ENCODE data around the gene FHIT.

The FHIT gene

DNA sequence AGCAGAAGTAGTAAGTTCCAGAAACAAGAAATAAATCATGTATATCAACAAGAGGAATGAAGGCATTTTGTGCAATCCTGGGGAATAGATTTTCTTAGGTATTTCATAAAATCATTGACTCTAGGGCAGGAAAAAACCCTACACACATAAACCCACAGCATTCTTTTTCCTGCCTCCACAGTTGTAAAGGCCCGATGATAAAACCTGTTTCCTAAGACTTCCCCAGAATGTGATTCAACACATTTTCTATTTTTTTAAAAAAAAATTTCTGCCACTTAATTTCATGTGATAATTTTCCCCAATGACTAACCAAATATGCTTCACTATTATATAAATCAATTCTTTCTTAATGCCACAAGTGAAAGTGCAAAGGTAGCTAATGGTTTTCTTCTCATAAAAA, 407.0 kb downstream of the FHIT start:
- DNase-seq (ENCODE audit: low read depth, low spot score) = no peak

DNA sequence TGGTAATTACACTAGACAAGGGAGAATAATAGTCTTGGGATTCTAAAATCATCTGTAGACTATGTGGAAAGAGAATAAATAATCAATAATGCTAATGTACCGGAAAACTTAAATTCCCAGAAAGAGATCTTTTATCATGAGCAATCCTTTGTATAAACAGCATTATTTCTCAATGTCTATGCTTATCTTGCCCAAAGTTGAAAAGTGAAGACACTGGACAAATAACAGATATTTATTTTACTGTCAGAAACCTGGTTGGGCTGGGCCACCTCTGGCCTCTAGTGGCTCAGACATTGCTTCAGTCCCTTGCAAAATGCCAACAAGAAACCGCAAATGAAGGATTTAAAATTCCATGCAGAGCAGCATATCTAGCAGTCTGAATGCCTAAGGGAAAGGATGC, 409.9 kb downstream of the FHIT start:
- no peak for DNase-seq (ENCODE audit: low read depth, low spot score)

DNA sequence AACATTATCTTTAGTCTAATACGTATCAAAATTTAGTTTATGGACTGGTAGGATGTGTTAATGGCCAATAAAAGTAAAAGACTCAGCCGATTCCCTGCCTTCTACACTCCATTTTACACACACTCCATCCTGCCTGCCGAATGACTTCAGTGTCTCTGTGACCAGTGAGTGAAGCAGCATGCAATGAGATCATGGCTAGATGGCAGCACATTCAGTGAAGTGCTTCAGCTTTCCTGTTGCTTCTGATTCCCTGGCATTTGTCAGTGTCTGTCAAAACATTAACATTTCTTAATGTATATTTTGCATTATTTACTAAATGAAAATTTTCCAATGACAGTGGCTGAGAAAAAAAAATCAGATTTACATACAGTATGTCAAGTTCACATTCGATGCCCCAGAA, 412.0 kb downstream of the FHIT start:
- no peak for DNase-seq (ENCODE audit: low read depth, low spot score)

DNA sequence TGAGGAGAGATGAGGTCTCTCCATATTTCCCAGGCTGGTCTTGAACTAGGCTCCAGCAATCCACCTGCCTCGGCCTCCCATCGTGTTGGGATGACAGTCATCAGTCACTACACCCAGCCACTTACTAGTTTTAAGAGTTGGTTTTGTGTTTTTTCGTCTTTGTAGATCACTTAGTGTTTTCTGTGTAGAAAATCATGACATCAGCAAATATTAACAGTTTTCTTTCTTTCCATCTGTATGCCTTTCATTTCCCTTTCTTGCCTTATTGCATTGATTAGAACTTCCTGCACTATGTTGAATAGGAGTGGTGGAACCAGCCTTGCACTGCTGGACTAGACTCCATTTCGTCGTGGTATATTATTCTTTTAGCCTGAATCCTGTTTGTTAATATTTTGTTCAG, 415.5 kb downstream of the FHIT start:
- no peak for DNase-seq (ENCODE audit: low read depth, low spot score)

DNA sequence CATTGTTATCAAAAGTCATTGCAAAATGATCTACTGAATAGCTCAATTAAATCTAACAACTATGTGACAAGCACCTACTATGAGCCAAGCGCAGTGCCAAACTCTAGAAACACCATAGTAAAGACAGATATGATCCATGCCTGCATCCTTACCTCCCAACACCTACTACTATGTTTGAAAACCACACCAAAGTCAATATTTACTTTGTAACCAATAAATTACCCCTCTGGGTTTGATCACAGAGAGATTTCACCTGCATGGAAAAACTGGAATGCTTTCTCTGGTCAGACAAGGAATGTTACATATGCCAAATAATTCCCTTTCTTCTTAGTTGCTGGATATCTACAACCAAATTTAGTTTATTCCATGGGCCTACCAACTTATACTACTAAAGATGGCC, 422.2 kb downstream of the FHIT start:
- DNase-seq (ENCODE audit: low read depth, low spot score) = no peak

DNA sequence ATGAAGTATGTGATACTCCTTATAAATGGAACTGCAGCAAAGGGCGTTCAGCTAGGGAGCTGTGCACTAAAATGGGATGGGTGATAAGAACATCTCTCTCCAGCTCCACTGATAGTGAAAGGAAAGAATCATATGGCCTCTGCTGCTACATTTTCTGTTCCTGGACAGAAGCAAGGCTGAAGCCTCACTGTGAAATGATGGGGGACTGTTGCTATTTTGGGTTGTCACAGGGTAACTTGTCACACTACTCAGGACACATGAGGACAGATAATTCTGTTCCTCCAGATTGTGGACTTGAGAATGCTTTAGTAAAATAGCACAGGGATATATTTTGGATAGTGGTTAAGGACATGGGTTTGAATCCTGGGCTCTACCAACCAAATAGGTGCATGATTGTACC, 423.6 kb downstream of the FHIT start:
- DNase-seq (ENCODE audit: low read depth, low spot score) = no peak

DNA sequence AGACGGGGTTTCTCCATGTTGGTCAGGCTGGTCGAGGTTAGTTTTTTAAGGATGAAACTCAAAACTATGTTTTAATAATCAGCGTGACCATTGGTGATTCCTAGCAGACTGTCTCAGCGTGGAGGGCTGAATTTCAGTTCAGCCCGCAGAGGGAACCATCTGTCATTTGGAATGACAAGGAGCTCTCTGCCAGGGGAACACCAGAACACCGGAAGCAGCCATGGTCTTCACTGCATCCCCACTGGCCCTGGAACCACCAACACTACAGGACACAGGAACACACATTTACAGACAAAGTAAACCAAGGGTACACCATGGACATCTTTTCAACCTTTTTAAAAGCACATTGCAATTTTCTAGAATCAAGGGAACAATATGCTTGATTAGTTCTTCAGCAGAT, 424.7 kb downstream of the FHIT start:
- no peak for DNase-seq (ENCODE audit: low read depth, low spot score)

DNA sequence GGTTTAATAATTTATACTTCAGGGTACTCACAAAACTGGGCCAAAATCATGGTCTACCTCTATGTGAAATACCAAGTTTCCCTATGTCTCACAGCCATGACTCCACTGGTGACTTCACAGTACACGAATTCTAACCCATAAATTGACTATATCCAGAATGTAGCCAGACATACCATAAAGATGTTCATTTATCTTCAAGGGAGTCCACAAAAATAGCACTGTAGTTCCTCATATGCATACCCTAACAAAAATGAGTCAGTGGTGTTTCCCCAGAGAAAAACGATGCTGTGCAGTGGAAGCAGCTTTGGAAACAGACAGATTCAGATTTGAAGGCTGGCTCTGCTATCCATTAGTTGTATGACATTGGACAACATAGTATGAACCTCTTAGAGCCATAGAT, 438.8 kb downstream of the FHIT start:
- no peak for DNase-seq (ENCODE audit: low read depth, low spot score)

DNA sequence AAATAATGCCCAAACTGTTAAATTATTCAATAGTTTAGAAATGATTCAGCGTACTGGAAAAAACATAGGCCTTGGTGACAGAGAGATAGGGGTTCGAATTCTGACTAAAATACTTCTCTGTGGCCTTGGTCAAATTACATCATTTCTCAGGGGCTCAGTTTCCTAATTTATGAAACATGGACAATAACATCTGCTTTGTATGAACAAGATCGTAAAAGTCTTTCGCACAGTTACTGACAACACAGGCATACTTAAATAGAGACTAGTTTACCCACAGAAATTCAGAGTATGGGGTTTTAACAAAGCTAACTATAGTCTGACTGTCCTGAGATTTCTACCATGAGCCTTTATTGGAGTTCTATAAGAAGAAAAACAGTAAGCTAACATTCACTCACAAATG, 440.4 kb downstream of the FHIT start:
- no peak for DNase-seq (ENCODE audit: low read depth, low spot score)

DNA sequence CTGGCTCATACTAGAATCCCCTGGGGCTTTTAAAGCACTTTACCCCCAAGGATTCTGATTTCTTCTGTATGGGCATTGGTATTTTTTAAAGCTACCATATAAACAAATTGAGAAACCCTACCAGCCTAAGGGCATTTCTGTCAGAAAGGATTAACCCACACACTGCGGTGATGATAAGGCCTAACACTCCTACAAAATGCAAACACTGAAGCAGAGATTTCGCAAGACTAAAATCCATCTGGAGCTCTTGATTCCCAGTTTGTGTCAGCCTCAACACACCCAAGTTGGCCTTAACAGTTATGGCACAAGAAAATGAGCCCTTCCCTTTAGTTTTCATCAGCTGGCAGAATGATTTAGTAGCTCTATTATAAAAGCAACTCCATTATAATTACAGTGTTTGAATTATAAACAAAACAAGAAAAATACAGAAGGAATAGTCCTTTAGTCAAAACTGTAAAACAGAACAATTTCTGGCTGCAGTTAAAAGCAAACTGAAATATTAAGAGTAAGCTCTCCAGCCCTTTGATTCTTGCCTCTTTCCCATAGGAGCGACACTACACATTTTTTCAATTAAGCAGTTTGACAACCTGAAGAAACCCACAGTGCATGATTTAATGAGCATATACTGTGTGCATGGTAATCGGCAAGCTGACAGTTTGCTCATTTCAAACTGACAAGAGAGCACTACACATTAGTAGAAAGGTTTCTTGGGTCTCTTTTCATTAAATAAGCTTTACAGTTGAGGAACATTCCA, 441.2 kb downstream of the FHIT start:
- DNase-seq (ENCODE audit: low read depth, low spot score) = no peak

DNA sequence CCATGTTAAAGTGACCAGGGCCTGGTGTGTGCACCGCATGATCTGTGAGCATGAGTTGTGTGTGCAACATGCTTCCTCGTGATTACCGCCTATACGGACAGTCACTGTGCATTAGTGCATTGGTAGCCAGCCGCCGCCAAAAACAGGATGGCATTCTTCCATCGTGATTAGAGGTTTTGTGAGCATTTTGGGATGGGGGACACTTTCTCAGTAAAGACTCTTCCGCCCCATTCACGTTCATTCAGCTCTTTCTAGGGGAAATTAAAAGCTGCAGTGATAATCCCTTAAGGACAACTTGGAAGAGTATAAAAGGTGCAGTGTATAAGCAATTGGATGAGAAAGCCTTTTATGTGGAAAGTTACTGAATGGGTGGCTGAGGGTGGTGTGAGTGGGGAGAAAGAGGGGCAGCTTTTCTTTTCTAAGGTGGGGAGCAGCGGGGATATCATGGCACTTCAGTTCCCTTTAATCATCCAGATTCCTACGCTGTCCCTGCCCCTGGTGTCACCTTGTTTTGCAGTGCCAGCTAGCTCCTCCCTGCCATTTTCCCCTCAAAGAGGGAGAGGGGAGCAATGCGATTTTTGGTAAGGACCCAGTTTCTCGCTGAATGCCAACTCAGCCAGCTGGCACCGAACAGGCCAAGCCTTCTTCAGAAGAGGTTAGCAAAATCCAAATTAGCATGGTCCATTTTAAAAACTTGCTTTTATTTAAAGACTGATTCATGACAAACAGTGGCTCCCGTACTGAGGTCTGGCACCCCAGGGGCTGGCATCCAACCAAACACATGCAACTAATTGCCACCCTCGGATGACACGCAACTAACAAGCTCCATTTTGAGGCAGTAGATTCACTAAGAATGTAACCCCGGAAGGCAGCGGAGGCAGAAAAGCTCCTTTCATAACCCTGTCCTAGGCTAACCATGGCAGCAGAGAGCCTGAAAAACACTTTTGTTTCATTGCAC, 447.8 kb downstream of the FHIT start:
- no peak for DNase-seq (ENCODE audit: low read depth, low spot score)

DNA sequence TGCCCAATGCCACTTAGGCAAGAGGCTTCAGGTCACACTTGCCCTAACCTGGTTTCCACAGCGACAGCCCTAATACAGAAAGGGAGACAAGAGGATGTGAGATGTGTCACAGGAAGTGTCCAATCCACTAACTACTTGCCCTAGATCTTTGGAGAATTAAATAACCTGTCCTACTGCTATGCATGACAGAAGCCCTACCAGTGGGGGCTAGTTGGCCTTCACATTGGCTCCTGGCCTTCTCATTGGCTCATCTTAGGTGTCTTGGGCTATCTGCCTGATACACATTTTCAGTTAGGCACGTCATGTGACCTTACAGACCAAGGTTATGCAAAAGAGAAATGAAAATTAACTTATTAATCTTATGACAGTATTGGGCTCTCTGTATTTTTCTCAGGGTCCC, 449.9 kb downstream of the FHIT start:
- no peak for DNase-seq (ENCODE audit: low read depth, low spot score)

DNA sequence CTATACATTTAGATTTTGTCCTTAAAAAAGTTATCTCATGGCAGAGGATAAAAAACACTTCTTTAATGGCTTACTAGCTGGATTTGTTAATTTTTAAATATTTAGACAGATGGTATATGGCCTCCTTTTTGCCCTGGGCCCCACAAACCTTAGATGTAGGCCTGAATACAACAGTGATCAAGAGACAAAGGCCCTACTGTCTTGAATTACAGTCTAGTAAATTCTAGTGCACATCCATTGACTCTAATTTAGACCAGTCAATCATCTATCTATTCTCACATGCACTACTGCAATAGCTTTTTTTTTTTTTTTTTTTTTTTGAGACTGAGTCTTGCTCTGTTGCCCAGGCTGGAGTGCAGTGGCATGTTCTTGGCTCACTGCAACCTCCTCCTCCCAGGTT, 452.8 kb downstream of the FHIT start:
- DNase-seq (ENCODE audit: low read depth, low spot score) = no peak

DNA sequence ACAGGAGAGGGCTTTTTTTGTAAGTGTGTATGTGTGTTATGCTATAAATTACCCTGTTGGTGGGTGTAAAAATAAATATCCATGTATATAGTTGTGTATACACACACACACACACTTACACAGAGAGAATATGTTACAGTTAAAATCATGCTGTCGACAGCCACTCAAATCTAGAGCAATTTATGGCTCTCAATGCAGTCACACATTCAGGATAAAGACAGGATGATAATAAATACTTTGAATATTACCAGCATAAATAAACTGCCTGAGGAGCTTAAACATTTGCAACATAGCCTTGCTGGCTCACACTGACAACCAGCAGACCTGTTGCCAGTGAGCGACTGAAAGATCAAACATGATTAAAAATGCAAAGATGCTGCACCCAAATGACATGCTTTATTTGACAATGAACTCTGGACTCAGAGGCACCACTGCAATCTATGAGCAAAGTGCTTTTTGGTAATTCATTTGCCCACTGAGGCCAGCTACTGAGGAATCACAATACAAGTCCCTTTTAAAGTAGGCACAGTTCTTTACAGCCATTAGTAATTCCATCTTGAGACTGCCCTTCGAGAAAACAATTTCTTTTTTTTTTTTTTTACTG, 458.9 kb downstream of the FHIT start:
- no peak for DNase-seq (ENCODE audit: low read depth, low spot score)

DNA sequence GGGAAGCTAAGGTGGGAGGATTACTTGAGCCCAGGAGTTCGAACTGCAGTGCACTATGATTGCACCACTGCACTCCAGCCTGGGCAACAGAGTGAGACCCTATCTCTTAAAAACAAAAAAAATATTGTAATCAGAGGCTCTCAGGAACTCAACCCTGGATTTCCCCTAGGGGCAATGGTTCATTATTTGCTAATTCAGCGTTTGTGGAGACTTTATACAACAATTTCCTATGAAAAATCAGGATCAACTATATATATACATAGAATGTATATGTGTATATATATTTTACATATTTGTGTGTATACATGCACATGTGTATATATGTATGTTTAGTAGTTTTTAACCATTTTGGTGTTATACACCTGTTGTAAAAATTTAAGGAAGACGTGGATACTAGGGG, 463.1 kb downstream of the FHIT start:
- DNase-seq (ENCODE audit: low read depth, low spot score) = no peak

DNA sequence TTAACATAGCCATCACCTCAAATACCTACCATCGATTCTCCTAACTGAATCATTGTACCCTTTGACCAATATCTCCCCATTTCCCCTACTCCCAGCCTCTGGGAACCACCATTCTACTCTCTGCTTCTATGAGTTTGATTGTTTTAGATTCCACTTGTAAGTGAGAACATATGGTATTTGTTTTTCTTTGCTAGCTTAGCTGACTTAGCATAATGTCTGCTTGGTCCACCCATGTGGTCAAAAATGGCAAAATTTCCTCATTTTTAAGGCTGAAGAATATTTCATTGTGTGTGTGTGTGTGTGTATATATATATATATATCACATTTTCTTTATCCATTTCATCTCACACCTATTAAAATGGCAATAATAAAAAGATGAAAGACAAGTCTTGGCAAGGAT, 469.3 kb downstream of the FHIT start:
- DNase-seq (ENCODE audit: low read depth, low spot score) = no peak

DNA sequence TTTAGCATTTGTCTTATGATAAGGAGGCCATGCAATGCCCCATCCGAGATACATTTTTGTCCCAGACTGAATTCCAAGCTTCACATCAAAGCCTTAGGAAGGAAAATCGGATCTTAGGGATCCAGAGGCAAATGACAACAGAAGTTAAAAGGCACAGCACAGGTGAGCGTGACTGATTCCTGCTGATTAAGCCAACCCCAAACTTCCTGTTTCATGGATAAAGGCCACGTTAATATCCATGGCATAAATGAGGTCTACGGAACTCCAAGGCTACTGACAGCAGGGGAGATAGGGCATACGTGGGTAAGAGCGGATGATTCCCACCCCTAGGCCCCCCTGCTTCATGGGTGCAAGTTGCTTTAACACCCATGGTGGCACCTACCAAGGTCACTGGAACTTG, 471.6 kb downstream of the FHIT start:
- no peak for DNase-seq (ENCODE audit: low read depth, low spot score)

DNA sequence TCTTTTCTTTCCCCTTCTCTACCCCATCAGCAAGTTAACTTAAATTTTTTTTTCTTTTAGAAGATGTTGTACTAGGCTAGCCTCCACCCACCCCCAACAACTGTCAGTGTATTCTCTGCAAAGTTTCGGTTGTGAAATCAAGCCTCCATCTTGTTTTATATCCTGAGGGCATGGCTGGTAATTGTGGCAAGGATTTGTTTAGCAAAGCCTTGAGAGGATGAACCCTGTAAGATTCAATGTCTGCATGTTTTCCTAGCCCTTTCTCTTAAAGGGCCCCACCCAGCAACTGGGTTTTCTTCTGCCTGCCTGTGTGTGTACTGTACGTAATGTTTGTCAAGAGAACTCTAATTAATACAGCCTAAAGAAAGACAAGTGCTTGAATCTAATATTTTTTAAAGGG, 475.3 kb downstream of the FHIT start:
- DNase-seq (ENCODE audit: low read depth, low spot score) = no peak

DNA sequence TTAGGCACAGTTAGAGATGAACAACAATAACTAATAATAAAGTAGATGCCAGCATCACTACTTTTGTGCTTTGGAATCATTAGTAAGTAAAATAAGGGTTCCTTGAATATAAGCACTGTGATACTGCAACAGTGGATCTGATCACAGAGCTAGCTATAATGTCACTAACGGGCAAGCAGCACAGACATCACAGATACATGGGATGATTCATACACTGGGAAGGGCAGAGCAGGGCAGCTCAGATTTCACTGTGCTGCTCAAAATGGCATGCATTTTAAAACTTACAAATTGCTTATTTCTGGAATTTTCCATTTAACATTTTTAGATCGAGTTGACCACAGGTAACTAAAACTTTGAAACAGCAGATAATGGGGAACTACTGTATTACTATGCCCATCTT, 476.6 kb downstream of the FHIT start:
- DNase-seq (ENCODE audit: low read depth, low spot score) = no peak

DNA sequence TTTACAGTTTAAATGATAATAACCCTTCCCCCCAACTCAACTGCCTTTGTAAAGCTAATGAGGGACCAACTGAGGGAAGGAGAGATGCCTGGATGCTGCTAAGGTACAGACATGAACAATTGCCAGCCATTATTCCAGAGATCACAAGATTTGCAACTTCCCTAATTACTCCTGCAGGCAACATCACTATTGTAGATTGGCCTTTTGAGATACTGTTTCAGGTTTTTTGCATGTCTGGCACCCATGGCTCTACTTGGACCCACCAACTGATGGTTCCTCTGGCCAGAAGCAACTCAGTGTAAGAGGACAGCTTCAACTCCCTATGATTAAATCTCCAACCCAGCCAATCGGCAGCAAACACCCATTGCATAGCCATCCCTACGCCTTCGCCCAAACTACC, 478.7 kb downstream of the FHIT start:
- no peak for DNase-seq (ENCODE audit: low read depth, low spot score)

DNA sequence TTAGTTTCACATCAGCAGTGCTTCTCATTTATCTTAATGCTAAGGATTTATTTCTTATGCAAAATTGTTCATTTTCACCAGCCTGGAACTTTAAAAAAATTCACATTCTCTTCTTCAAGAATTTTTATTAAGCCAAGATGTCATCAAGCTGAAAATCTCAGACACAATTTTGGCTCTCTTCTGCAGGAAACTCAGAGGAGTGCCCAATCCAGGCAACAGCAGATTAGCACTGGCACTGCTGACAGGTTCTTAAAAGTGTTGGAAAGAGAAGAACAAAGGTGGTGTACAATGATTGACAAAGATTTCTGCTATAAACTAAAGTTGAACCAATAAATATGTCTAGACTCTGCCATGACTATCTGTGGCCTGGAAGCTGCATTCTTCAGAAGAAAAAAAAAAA, 479.5 kb downstream of the FHIT start:
- DNase-seq (ENCODE audit: low read depth, low spot score) = no peak

DNA sequence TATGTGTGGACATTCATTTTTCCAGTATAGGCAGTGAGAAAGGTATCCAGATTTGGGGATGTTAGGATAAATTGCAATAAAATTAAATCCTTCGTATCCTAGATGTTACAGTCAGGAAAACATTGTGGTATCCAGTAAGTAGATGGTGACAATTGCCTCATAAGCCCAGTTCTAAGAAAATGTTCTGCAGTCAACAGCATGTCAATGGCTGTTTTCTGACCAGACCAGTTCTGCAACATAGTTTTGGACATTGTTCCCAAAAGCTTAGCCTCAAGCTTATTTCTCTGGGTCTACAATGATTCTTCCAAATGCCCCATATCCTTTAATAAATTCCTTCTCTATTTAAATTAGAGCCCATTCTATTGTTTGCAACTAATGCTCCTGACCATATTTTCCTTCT, 480.7 kb downstream of the FHIT start:
- no peak for DNase-seq (ENCODE audit: low read depth, low spot score)

DNA sequence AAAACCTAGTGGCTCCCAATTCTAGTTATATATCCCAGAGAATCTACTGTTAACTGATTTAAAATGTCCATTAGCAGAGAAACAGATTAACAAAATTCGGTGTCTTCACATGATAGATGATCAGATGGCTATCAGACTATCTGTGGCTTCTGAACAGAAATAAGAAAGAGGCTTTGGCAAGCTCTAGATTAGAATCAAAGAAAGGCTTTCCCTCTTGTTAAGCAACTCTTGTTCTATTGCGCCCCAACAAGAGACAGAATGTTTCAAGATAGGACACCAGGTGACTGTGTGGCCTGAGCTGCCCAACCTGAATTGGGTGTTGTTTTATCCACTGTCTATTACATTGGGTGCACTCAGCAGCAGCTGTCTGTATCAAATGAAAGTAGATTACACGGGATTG, 483.7 kb downstream of the FHIT start:
- no peak for DNase-seq (ENCODE audit: low read depth, low spot score)

Data from activated CD4-positive, CD25-positive, alpha-beta regulatory T cell treated with anti-CD3 and anti-CD28 coated beads, Interleukin-2, amount 50 U/mL, for 16 hours (primary cell).